Hepatocyte (in vitro differentiated cells): Measurements from ENCODE around the gene CHRM1. TPM values are rescaled to one million over a fixed set of nuclear protein-coding genes. Genes with fewer than 3 reads are reported as not detected.

ENCODE experiments used
- DNase-seq: peaks from one replicate; pipeline ENCODE4 v3.0.0-alpha.2; 2016; ENCODE audit warnings: low spot score
- H2AFZ ChIP-seq: fragments of 200-600 bp; sonication (generic); 2 replicates; pipeline ENCODE4 v1.6.0; 2016; ENCODE audit warnings: antibody characterized with exemption, mild to moderate bottlenecking
- H3K27ac ChIP-seq: fragments of 200-600 bp; sonication (generic); 2 replicates; pipeline ENCODE4 v1.5.1; 2016; ENCODE audit warnings: mild to moderate bottlenecking
- H3K27me3 ChIP-seq: fragments of 200-600 bp; sonication (generic); 2 replicates; pipeline ENCODE4 v1.6.1; 2016
- H3K36me3 ChIP-seq: fragments of 200-600 bp; sonication (generic); replicated peaks from 2 replicates; pipeline ENCODE4 v1.5.1; 2016; ENCODE audit warnings: low read depth; ENCODE audit not compliant: insufficient read depth
- H3K4me1 ChIP-seq: fragments of 200-600 bp; sonication (generic); 2 replicates; pipeline ENCODE4 v1.5.1; 2016; ENCODE audit warnings: mild to moderate bottlenecking, moderate library complexity; ENCODE audit not compliant: insufficient read depth
- H3K4me2 ChIP-seq: fragments of 200-600 bp; sonication (generic); 2 replicates; pipeline ENCODE4 v1.6.0; 2016
- H3K4me3 ChIP-seq: fragments of 200-600 bp; sonication (generic); 2 replicates; pipeline ENCODE4 v1.5.1; 2016; ENCODE audit warnings: mild to moderate bottlenecking
- H3K79me2 ChIP-seq: fragments of 200-600 bp; sonication (generic); 2 replicates; pipeline ENCODE4 v1.6.0; 2017; ENCODE audit warnings: mild to moderate bottlenecking
- H3K9me2 ChIP-seq: fragments of 200-600 bp; sonication (generic); replicated peaks from 2 replicates; pipeline ENCODE4 v1.6.0; 2017; ENCODE audit warnings: mild to moderate bottlenecking; ENCODE audit not compliant: insufficient read depth
- H3K9me3 ChIP-seq: fragments of 200-600 bp; sonication (generic); 2 replicates; pipeline ENCODE4 v1.5.1; 2016; ENCODE audit warnings: low read depth, mild to moderate bottlenecking
- H4K20me1 ChIP-seq: fragments of 200-600 bp; sonication (generic); 2 replicates; pipeline ENCODE4 v1.6.0; 2016; ENCODE audit warnings: mild to moderate bottlenecking; ENCODE audit not compliant: insufficient read depth, poor library complexity, severe bottlenecking
- CTCF ChIP-seq: fragments of 200-600 bp; sonication (generic); IDR thresholded peaks from 2 replicates; pipeline ENCODE4 v1.5.1; 2016; ENCODE audit warnings: antibody characterized with exemption, mild to moderate bottlenecking; ENCODE audit not compliant: poor library complexity
- EZH2 ChIP-seq: fragments of 200-600 bp; sonication (generic); IDR thresholded peaks from 2 replicates; pipeline ENCODE4 v1.6.1; 2016; ENCODE audit warnings: antibody characterized with exemption, mild to moderate bottlenecking, borderline replicate concordance
- EZH2phosphoT487 ChIP-seq: fragments of 200-600 bp; sonication (generic); IDR thresholded peaks from one replicate; pipeline ENCODE4 v1.6.1; 2018; ENCODE audit warnings: antibody characterized with exemption, mild to moderate bottlenecking, low read depth, moderate library complexity; ENCODE audit not compliant: unreplicated experiment, severe bottlenecking
- WGBS: methylation state at CpG from one replicate; pipeline ENCODE4 v1.1.6; 2016; ENCODE audit warnings: low lambda C conversion rate; ENCODE audit errors: missing lambda C conversion rate; 5-methylcytosine and 5-hydroxymethylcytosine counted together
- polyA plus RNA-seq: library from polyadenylated mRNA; unstranded; fragments of >200 nt; fragmentation: Nextera tagmentation; extraction: Ambion mirVana; gene quantifications from 2 replicates; pipeline ENCODE4 v1.2.1, GENCODE V29; 2016
- total RNA-seq: library from RNA; depleted of rRNA; stranded (reverse); fragments of >200 nt; gene quantifications from 2 replicates; pipeline ENCODE4 v1.2.3, GENCODE V29; 2014

Gene CHRM1
- total and polyA plus RNA-seq, 2 experiments from 2014 or later: not detected

- Histone ChIP-seq H3K79me2 (no peaks in the 10 kb centered on the region), H3K4me3 (no peak overlapping the region), H3K4me2 (no peak overlapping the region), H3K4me1 (peaks cover 27% of the 10 kb centered on the region), H2AFZ (no peak overlapping the region), H3K9me3 (no peaks in the 10 kb centered on the region), H3K27ac (no peak overlapping the region), H3K27me3 (peaks cover 60% of the 10 kb centered on the region), H4K20me1 (no peaks in the 10 kb centered on the region), H3K36me3 (no peaks in the 10 kb centered on the region), H3K9me2 (no peaks in the 10 kb centered on the region)
- TF ChIP-seq CTCF: no peak
- TF ChIP-seq EZH2: no peak
- TF ChIP-seq EZH2phosphoT487: no peak
- no peak for DNase-seq
- 45% methylated on average over 13 of the region's 13 CpGs for whole genome bisulfite sequencing
Observed at GRCh38 chr11:62928011-62928410, 6.8 kb upstream of the CHRM1 start.

- peak overlapping the region; percentile 10 for H3K4me3 ChIP-seq
- 15% methylated on average over 31 of the region's 53 CpGs for WGBS
- H3K9me2 ChIP-seq: no peaks in the 10 kb centered on the region
- no peak overlapping the region for H3K27ac ChIP-seq
- peak overlapping the region; percentile 89 for H3K4me2 ChIP-seq
- H3K4me1 ChIP-seq: peaks cover 27% of the 10 kb centered on the region
- no peak for DNase-seq
- H2AFZ ChIP-seq: peak overlapping the region; percentile 80
- H3K79me2 ChIP-seq: no peaks in the 10 kb centered on the region
- TF ChIP-seq EZH2phosphoT487 (peak; percentile 52), EZH2 (peak; percentile 75), CTCF (no peak)
- no peaks in the 10 kb centered on the region for H3K9me3 ChIP-seq
- no peaks in the 10 kb centered on the region for H4K20me1 ChIP-seq
- H3K36me3 ChIP-seq: no peaks in the 10 kb centered on the region
- H3K27me3 ChIP-seq: peaks cover 70% of the 10 kb centered on the region
Observed at GRCh38 chr11:62926680-62927455, 5.7 kb upstream of the CHRM1 start.

- TF ChIP-seq CTCF: no peak
- peak; percentile 57 for TF ChIP-seq EZH2phosphoT487
- peak; percentile 83 for TF ChIP-seq EZH2
- peaks cover 70% of the 10 kb centered on the region for H3K27me3 ChIP-seq
- H3K4me2 ChIP-seq: peak overlapping the region; percentile 89
- peaks cover 27% of the 10 kb centered on the region for H3K4me1 ChIP-seq
- H3K27ac ChIP-seq: no peak overlapping the region
- no peaks in the 10 kb centered on the region for H3K36me3 ChIP-seq
- 4% methylated on average over 71 of the region's 71 CpGs for WGBS
- peak overlapping the region; percentile 80 for H2AFZ ChIP-seq
- no peaks in the 10 kb centered on the region for H3K9me3 ChIP-seq
- H3K9me2 ChIP-seq: no peaks in the 10 kb centered on the region
- H3K4me3 ChIP-seq: peak overlapping the region; percentile 10
- no peaks in the 10 kb centered on the region for H4K20me1 ChIP-seq
- DNase-seq: no peak
- H3K79me2 ChIP-seq: no peaks in the 10 kb centered on the region
Observed at GRCh38 chr11:62925745-62926679, 4.8 kb upstream of the CHRM1 start.
